Endothelial cell of umbilical vein (primary cell): ENCODE data around the gene VWA1. TPM values are rescaled to one million over a fixed set of nuclear protein-coding genes. Genes with fewer than 3 reads are reported as not detected.

Source experiments
- BruUV-seq: library from RNA; stranded (reverse); fragments of 400-500 nt; replicated peaks from 2 replicates; lab custom pipeline; 2021; lab: Mats Ljungman, UMichigan
- CTCF ChIA-PET: fragments of 300-600, 350-600 bp; sonication (Branson Sonifier 250); formaldehyde crosslinking; loops from one replicate; lab custom pipeline; 2021; ENCODE audit warnings: antibody characterized with exemption, inconsistent platforms; lab: Charles Lee
- POLR2A ChIA-PET: fragments of 300-600, 350-600 bp; sonication (Branson Sonifier 250); formaldehyde crosslinking; loops from one replicate; lab custom pipeline; 2021; ENCODE audit warnings: antibody characterized with exemption, inconsistent platforms; lab: Charles Lee
- DNase-seq: peaks from one replicate; pipeline ENCODE4 v3.0.0-alpha.2; 2011; ENCODE audit warnings: low read depth, low spot score
- FAIRE-seq: peaks from 2 replicates; lab custom pipeline; 2011; peaks lifted over from hg19 to GRCh38; lab: Jason Lieb, UNC
- H2AFZ ChIP-seq: 2 replicates; pipeline ENCODE4 v1.6.0; 2012; ENCODE audit warnings: low read depth, low read length, control low read depth, inconsistent platforms
- H3K27ac ChIP-seq: 2 replicates; pipeline ENCODE4 v1.5.1; 2011; ENCODE audit warnings: low read depth, mild to moderate bottlenecking, control low read depth, low read length, moderate library complexity; ENCODE audit not compliant: insufficient read depth
- H3K27me3 ChIP-seq, 2 experiments: 2 replicates each; pipeline versions ENCODE4 v1.6.0 to v1.6.1; 2011; ENCODE audit warnings: low read length in 2 of 2, mixed read lengths in 1 of 2; ENCODE audit not compliant: control insufficient read depth in 2 of 2, insufficient read depth in 2 of 2
- H3K36me3 ChIP-seq, 2 experiments: 2 replicates in 1 of 2; 3 replicates in 1 of 2; pipeline ENCODE4 v1.5.1; 2011; ENCODE audit warnings: low read length in 2 of 2, mild to moderate bottlenecking in 1 of 2, moderate library complexity in 1 of 2; ENCODE audit not compliant: control insufficient read depth in 2 of 2, insufficient read depth in 2 of 2; ENCODE audit errors: extremely low read depth in 1 of 2
- H3K4me1 ChIP-seq: 3 replicates; pipeline ENCODE4 v1.5.1; 2011; ENCODE audit warnings: mild to moderate bottlenecking, low read length; ENCODE audit not compliant: control insufficient read depth, insufficient read depth; ENCODE audit errors: extremely low read depth
- H3K4me2 ChIP-seq: 2 replicates; pipeline ENCODE4 v1.6.1; 2011; ENCODE audit warnings: low read length, control low read depth, mixed read lengths; ENCODE audit not compliant: insufficient read depth
- H3K4me3 ChIP-seq, 3 experiments: fragments of 200-600 bp in 1 of 3; sonication (generic), shearing (Covaris generic) in 1 of 3; replicated peaks in 1 of 3; 2 replicates each; pipeline ENCODE4 v1.5.1; 2011 to 2016; ENCODE audit warnings: control low read depth in 3 of 3, low read length in 3 of 3, mild to moderate bottlenecking in 2 of 3, inconsistent platforms in 1 of 3, low read depth in 1 of 3, moderate library complexity in 1 of 3; ENCODE audit not compliant: insufficient read depth in 1 of 3
- H3K79me2 ChIP-seq: 2 replicates; pipeline ENCODE4 v1.6.0; 2012; ENCODE audit warnings: low read length, inconsistent platforms; ENCODE audit not compliant: control insufficient read depth, insufficient read depth
- H3K9ac ChIP-seq: replicated peaks from 2 replicates; pipeline ENCODE3; 2011; ENCODE audit warnings: low read length, control low read depth; ENCODE audit not compliant: insufficient read depth; ENCODE audit errors: extremely low read depth
- H3K9me1 ChIP-seq: replicated peaks from 3 replicates; pipeline ENCODE4 v1.6.0; 2011; ENCODE audit warnings: mild to moderate bottlenecking, low read length; ENCODE audit not compliant: control insufficient read depth, insufficient read depth; ENCODE audit errors: extremely low read depth
- H3K9me3 ChIP-seq: replicated peaks from 2 replicates; pipeline ENCODE4 v1.5.1; 2012; ENCODE audit warnings: low read length, inconsistent platforms; ENCODE audit not compliant: control insufficient read depth, insufficient read depth
- H4K20me1 ChIP-seq: replicated peaks from 2 replicates; pipeline ENCODE3; 2011; ENCODE audit warnings: mild to moderate bottlenecking, low read length; ENCODE audit not compliant: control insufficient read depth, insufficient read depth; ENCODE audit errors: extremely low read depth
- FOS ChIP-seq: IDR thresholded peaks from 2 replicates; pipeline ENCODE4 v1.6.1; 2011; ENCODE audit warnings: mild to moderate bottlenecking, low read length, moderate library complexity, borderline replicate concordance; ENCODE audit not compliant: insufficient read depth
- MYC ChIP-seq: IDR thresholded peaks from one replicate; pipeline ENCODE4 v1.6.1; 2011; ENCODE audit warnings: mild to moderate bottlenecking, low read depth, low read length
- dilution Hi-C: fragments of 300-500 bp; cut with MboI; formaldehyde crosslinking; loops from one replicate; pipeline ENCODE4 v1.15.0; 2019; ENCODE audit warnings: low sequenced_read_pairs; ENCODE audit not compliant: extremely low pct_ligation_motif_present
- intact Hi-C: fragments of 100-400 bp; cut with micrococcal nuclease; formaldehyde crosslinking; loops from one replicate; pipeline ENCODE4 v1.10.0; 2022
- polyA plus RNA-seq, 4 experiments: library from polyadenylated mRNA; depleted of rRNA in 3 of 4; stranded (reverse) in 3 of 4; unstranded in 1 of 4; fragments of >200 nt; gene quantifications; 2 replicates each; pipeline versions ENCODE4 v1.2.1 to v1.2.3, GENCODE V29; 2011 to 2012; ENCODE audit warnings: missing spikeins in 1 of 4
- total RNA-seq: library from RNA; stranded (reverse); gene quantifications from 2 replicates; pipeline ENCODE4 v1.2.3, GENCODE V29; 2021
- TF ChIP-seq, protein P1 (sequence below), 2 donors: IDR thresholded peaks; 1 replicate in 1 of 2; 2 replicates in 1 of 2; pipeline ENCODE4 v1.5.1; 2011; ENCODE audit warnings: low read length in 2 of 2, mild to moderate bottlenecking in 2 of 2, moderate library complexity in 2 of 2, control low read depth in 1 of 2, inconsistent platforms in 1 of 2, low read depth in 1 of 2; ENCODE audit not compliant: insufficient read depth in 1 of 2; ENCODE audit errors: extremely low read depth in 1 of 2

The VWA1 gene
- total and polyA plus RNA-seq, 2 donors (not counting 3 experiments of a cell fraction or from before 2014, with no cell fraction given) = 2.0 to 6.1 TPM

DNA sequence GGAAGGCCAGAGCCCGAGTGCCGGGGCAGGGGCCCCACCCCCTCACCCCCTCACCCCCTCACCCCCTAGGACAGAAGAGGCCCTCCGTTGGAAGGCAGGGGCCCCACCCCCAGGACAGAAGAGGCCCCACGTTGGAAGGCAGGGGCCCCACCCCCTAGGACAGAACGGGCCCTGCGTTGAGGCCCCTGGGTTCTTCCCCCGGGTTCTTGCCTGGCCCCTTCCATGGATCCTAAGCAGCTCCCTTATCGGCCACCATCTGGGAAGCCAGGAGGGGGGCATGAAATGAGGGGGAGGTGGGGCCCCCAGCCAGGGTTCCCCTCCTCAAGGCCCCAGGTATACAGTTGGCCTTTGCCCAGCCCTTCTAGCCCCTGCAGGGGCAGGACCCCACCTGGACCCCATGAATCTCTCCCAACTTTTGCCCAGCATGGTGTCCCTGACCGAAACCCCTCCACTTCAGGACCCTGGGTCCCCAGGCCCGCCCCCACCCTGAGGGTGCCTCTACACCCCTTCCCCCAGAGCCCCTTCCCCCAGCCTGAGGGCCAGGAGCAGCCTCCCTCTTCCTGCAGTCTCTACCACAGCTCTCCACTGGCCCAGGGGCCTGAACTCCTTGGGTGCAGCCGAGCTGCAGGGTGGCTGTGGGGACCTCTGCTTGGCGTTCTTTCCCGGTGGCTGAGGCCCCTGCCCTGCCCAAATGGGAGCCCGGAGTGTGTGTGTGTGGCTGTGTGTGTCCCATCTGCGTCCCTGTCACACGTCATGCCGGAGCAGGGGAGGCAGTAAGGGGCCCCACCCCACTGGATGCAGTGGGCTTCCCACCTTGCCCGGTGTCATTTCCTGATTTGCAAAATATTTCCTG lies 4.3 kb upstream of the VWA1 start:
- no peaks in the 10 kb centered on the region for H4K20me1 ChIP-seq
- no TSS peak for BruUV-seq
- no peaks in the 10 kb centered on the region for H3K36me3 ChIP-seq
- no peak overlapping the region for H3K27ac ChIP-seq
- POLR2A ChIA-PET = interaction anchor here (0.5 to 1.0 kb wide), 2 partner anchors 24 to 399 kb away, joined by 3 to 6 read pairs; no protein-coding TSS in a partner anchor
- no peaks in the 10 kb centered on the region for H3K27me3 ChIP-seq
- FAIRE-seq (no peak), DNase-seq (no peak)
- CTCF ChIA-PET = interaction anchor here (1.0 to 2.2 kb wide), 5 partner anchors 9 to 60 kb away, joined by 3 to 13 read pairs (median 5); partner anchors contain the start of gene CCNL2
- H3K4me3 ChIP-seq = no peak overlapping the region
- H3K4me1 ChIP-seq = peaks cover 19% of the 10 kb centered on the region
- intact Hi-C loops (loop anchor here (1.0 kb wide), 1 partner anchor 25 kb away; no protein-coding TSS in a partner anchor), dilution Hi-C loops (no loop called here)
- H3K79me2 ChIP-seq = no peaks in the 10 kb centered on the region
- no peak overlapping the region for H3K4me2 ChIP-seq
- no peak overlapping the region for H3K9ac ChIP-seq
- no peaks in the 10 kb centered on the region for H3K9me1 ChIP-seq
- no peak overlapping the region for H2AFZ ChIP-seq
- H3K9me3 ChIP-seq = no peaks in the 10 kb centered on the region
- TF ChIP-seq MYC = no peak
- TF ChIP-seq FOS = no peak
- TF ChIP-seq, protein P1, sequence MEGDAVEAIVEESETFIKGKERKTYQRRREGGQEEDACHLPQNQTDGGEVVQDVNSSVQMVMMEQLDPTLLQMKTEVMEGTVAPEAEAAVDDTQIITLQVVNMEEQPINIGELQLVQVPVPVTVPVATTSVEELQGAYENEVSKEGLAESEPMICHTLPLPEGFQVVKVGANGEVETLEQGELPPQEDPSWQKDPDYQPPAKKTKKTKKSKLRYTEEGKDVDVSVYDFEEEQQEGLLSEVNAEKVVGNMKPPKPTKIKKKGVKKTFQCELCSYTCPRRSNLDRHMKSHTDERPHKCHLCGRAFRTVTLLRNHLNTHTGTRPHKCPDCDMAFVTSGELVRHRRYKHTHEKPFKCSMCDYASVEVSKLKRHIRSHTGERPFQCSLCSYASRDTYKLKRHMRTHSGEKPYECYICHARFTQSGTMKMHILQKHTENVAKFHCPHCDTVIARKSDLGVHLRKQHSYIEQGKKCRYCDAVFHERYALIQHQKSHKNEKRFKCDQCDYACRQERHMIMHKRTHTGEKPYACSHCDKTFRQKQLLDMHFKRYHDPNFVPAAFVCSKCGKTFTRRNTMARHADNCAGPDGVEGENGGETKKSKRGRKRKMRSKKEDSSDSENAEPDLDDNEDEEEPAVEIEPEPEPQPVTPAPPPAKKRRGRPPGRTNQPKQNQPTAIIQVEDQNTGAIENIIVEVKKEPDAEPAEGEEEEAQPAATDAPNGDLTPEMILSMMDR (IDR thresholded peaks at IDR 0.05; ENCODE audit: extremely low read depth in 1 of 2, insufficient read depth in 1 of 2, low read depth in 1 of 2, low read length in 2 of 2) = no peak
